ENCODE data around the gene EXO1.

Gene EXO1

DNA sequence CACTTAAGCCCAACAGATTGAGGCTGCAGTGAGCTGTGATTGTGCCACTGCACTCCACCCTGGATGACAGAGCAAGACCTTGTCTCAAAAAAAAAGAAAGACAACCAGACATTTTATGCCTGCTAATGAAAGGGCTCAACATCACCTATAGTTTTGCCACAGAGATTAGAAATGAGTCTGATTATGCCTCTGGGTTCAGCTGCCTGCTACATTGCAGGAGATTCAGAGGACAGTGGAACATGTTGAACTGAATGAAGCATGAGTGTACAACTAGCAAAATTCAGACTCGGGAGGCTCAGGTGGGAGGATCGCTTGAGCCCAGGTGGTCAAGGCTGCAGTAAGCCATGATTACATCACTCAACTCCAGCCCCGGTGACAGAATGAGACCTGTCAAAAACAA is 46.0 kb downstream of the EXO1 start:
- DNase-seq (ENCODE audit: low read depth), result no peak

GRCh38 chr1:241895013-241895412 is 47.0 kb downstream of the EXO1 start:
- no peak for DNase-seq (ENCODE audit: low read depth)

DNA sequence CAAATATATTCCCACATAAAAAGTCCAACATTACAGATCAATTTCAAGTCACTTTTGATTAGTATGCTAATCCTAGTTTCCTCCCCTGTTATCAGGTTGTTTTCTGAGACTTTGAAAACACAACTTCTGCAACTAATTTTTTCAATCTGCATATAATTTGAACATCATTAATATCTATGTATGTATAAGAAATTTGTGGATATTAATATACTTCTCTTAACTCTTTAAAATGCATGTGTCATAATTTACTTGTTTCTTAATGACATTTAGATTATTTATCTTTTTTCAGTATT is 48.6 kb downstream of the EXO1 start:
- DNase-seq (ENCODE audit: low read depth), result no peak

GRCh38 chr1:241899210-241899609 is 51.2 kb downstream of the EXO1 start:
- DNase-seq (ENCODE audit: low read depth), result no peak

DNA sequence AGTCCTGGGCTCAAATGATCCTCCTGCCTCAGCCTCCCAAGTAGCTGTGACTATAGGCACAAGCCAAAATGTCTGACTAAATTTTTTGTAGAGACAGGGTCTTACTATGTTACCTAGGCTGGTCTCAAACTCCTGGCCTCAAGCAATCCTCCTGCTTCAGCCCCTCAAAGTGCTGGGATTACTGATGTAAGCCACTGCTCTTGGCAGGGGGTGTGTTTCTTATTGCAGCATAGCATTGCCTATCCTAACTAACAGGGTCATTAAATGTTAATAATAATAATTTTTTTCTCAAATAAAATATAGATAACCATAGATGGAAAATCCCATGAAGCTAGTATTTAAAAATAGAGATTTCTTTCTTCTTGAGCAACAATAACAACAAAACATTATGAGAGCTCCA is 52.4 kb downstream of the EXO1 start:
- no peak for DNase-seq (ENCODE audit: low read depth)

- no peak for DNase-seq (ENCODE audit: low read depth)
Measured at GRCh38 chr1:241902391-241903065, 54.5 kb downstream of the EXO1 start.

DNA sequence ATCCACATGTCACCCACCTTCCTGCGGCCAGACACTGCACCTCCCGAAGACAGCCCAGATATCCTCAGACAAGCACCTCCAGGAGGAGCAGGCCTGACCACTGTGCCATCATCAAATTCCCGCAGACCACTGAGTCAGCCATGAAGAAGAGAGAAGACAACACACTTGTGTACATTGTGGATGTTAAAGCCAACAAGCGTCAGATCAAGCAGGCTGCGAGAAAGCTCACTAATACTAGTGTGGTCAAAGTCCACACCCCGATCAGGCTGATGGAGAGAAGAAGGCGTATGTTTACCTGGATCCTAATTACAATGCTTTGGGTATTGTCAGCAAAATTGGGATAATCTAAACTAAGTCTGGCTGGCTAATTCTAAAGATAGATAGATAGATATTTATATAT is 68.2 kb downstream of the EXO1 start:
- DNase-seq (ENCODE audit: low read depth), result no peak

DNA sequence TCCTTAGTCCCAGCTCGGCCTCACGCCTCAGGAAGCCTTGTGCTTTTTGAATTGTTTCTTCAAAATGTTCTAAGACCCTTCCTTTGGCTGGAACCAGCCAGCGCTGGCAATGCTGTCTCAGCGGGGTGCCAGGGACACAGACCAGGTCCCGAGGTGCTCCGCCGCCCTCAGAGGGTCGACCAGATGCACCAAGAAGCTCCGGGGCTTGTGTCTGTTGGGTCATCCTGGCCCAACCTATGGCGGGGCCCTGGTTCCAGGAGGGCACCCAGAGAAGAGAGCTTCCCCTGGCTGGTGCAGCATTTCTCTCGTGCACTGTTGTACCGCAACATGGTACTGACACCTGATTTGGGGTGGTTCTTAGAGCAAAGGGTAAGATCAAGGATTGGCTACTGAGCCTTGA is 69.5 kb downstream of the EXO1 start:
- no peak for DNase-seq (ENCODE audit: low read depth)

- DNase-seq (ENCODE audit: low read depth), result no peak
Measured at GRCh38 chr1:241918879-241919278, 70.9 kb downstream of the EXO1 start.

GRCh38 chr1:241924080-241924808 is 76.2 kb downstream of the EXO1 start:
- DNase-seq (ENCODE audit: low read depth), result no peak

DNA sequence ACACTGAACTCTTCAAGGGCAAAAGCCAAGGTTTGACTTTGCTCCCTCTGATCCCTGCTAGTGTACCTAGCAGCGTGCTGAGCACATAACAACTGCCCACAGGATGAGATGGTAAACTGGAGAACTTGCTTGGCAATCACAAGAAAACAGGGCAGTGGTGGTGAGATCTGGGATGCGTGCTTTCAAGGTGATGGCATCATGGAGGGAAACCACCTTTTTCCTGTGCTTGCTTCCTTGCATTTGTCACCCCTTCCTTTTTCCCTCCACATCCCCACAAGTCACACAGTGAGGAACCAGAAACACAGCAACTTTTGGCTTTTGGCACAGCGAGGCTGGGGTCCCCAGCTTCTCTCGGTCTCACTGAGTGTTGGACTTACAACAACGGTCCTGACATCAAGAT is 78.1 kb downstream of the EXO1 start:
- DNase-seq (ENCODE audit: low read depth), result no peak

GRCh38 chr1:241927321-241927720 is 79.3 kb downstream of the EXO1 start:
- no peak for DNase-seq (ENCODE audit: low read depth)

- no peak for DNase-seq (ENCODE audit: low read depth)
Measured at GRCh38 chr1:241932845-241933244, 84.8 kb downstream of the EXO1 start.

GRCh38 chr1:241934201-241934848 is 86.3 kb downstream of the EXO1 start:
- no peak for DNase-seq (ENCODE audit: low read depth)

DNA sequence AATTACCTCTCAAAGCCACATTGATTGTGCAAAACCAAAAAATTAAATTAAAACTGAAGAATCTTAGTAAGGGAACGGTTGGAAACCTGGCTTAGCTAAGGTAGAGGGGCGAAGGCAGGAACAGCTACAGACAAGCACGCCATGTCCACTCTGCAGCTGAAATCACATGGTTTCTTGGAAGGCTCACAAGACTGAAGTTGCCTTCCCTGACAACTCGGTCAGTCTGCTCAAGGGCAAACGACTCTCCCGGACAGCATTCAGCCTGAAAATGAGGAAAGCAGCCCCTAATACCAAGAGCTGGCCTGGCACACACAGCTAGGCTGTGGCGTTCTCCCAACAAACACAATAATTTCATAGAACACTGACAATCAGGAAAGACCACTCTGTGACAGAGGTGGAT is 86.9 kb downstream of the EXO1 start:
- no peak for DNase-seq (ENCODE audit: low read depth)

Data from activated T-helper 9 cell treated with anti-CD3 and anti-CD28 coated beads, Interleukin-2, amount 50 U/mL, for 16 hours (primary cell).